ENCODE data around the gene GSKIP.

Gene GSKIP

GRCh38 chr14:96380735-96381134 lies 17.4 kb downstream of the GSKIP start:
- DNase-seq, result no peak

- DNase-seq, result no peak
Measured at GRCh38 chr14:96383445-96383844, 20.1 kb downstream of the GSKIP start.

GRCh38 chr14:96384053-96384452 lies 20.7 kb downstream of the GSKIP start:
- DNase-seq, result no peak

GRCh38 chr14:96384740-96385139 lies 21.4 kb downstream of the GSKIP start:
- no peak for DNase-seq

- no peak for DNase-seq
Measured at GRCh38 chr14:96385385-96385784, 22.1 kb downstream of the GSKIP start.

GRCh38 chr14:96390965-96391292 lies 27.6 kb downstream of the GSKIP start:
- no peak for DNase-seq

GRCh38 chr14:96391293-96392118 lies 28.2 kb downstream of the GSKIP start:
- peak; percentile 93 for DNase-seq

GRCh38 chr14:96393071-96393691 lies 29.9 kb downstream of the GSKIP start:
- DNase-seq, result no peak

GRCh38 chr14:96394047-96394815 lies 30.9 kb downstream of the GSKIP start:
- no peak for DNase-seq

- no peak for DNase-seq
Measured at GRCh38 chr14:96398432-96398831, 35.1 kb downstream of the GSKIP start.

GRCh38 chr14:96398921-96399320 lies 35.6 kb downstream of the GSKIP start:
- DNase-seq, result no peak

- DNase-seq, result no peak
Measured at GRCh38 chr14:96399405-96399804, 36.1 kb downstream of the GSKIP start.

GRCh38 chr14:96400495-96400894 lies 37.2 kb downstream of the GSKIP start:
- no peak for DNase-seq

GRCh38 chr14:96403409-96403808 lies 40.1 kb downstream of the GSKIP start:
- no peak for DNase-seq

- DNase-seq, result no peak
Measured at GRCh38 chr14:96405677-96406076, 42.4 kb downstream of the GSKIP start.

GRCh38 chr14:96407935-96408570 lies 44.7 kb downstream of the GSKIP start:
- no peak for DNase-seq

- no peak for DNase-seq
Measured at GRCh38 chr14:96408608-96409007, 45.3 kb downstream of the GSKIP start.

GRCh38 chr14:96409701-96410100 lies 46.4 kb downstream of the GSKIP start:
- no peak for DNase-seq

- DNase-seq, result no peak
Measured at GRCh38 chr14:96410119-96410518, 46.8 kb downstream of the GSKIP start.

- DNase-seq, result no peak
Measured at GRCh38 chr14:96413526-96413925, 50.2 kb downstream of the GSKIP start.

- no peak for DNase-seq
Measured at GRCh38 chr14:96415559-96415958, 52.2 kb downstream of the GSKIP start.

- DNase-seq, result no peak
Measured at GRCh38 chr14:96416292-96416691, 53.0 kb downstream of the GSKIP start.

GRCh38 chr14:96417254-96417653 lies 53.9 kb downstream of the GSKIP start:
- DNase-seq, result no peak

Data from NCI-H1436 (cell line).